T-helper 2 cell treated with Interferon-gamma antibody and Interleukin-4, amounts not matched to agents 5 μg/mL and 100 μg/mL, for 36 hours (primary cell): ENCODE results near the gene FAS.
"Not testable (repeated sequence)": the region's sequence is repeated elsewhere in the genome, so short reads cannot be mapped to it uniquely, and the experiment has no call there.

Experiments
- DNase-seq: peaks from one replicate; pipeline ENCODE4 v3.0.0; 2021; ENCODE audit warnings: low spot score
- H3K27ac Mint-ChIP-seq: one replicate; pipeline ENCODE4 v1.8.0; 2021; ENCODE audit warnings: mild to moderate bottlenecking, mixed read lengths
- H3K27me3 Mint-ChIP-seq: one replicate; pipeline ENCODE4 v1.8.0; 2021; ENCODE audit warnings: low read depth, mixed read lengths
- H3K36me3 Mint-ChIP-seq: one replicate; pipeline ENCODE4 v1.8.0; 2021; ENCODE audit warnings: low read depth, mixed read lengths
- H3K4me1 Mint-ChIP-seq: one replicate; pipeline ENCODE4 v1.8.0; 2021; ENCODE audit warnings: low read depth, mixed read lengths
- H3K4me3 Mint-ChIP-seq: one replicate; pipeline ENCODE4 v1.8.0; 2022; ENCODE audit warnings: mild to moderate bottlenecking, moderate library complexity, mixed read lengths
- H3K9me3 Mint-ChIP-seq: one replicate; pipeline ENCODE4 v1.8.0; 2021; ENCODE audit warnings: mixed read lengths

Gene FAS

DNA sequence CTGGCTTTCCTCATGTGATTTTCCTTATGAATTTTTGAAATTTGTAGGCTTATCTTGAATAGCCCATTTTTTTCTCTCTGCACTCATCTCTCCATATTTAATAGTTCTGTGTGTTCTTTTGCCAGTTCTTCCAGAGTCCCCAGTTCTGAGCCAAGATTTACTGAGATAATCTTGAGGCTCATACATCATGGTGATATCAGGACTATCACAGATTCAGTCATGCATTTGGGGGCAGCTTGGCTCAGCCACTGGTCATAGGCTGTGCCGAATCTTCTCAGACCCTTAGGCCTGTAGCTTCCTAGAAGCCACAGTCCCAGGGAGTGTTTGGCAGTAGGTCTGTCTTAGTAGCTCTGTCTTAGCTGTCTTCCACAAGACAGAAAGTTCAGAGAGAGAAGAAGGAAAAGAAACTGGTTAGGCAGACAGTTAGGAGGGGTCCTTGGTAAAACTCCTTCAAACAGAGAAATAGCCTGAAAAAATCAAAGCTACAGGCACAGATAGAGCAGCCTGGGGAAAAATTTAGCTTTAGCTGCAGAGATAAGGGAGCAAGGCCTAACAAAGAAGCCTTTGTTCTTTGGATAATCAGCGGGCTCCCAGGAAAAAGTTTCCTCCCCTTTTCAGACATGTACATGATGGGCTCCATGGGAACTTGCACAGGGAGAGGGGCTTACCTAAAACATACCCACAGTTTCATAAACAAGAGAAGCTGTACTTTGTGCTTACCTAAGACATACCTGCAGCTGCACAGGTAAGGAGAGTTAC is 29.1 kb downstream of the FAS start:
- H3K4me1 Mint-ChIP-seq: no peaks in the 10 kb centered on the region
- no peak overlapping the region for H3K4me3 Mint-ChIP-seq
- H3K27me3 Mint-ChIP-seq: no peaks in the 10 kb centered on the region
- peaks cover 10% of the 10 kb centered on the region for H3K9me3 Mint-ChIP-seq
- no peak overlapping the region for H3K27ac Mint-ChIP-seq
- H3K36me3 Mint-ChIP-seq: peaks cover 72% of the 10 kb centered on the region
- DNase-seq: no peak

DNA sequence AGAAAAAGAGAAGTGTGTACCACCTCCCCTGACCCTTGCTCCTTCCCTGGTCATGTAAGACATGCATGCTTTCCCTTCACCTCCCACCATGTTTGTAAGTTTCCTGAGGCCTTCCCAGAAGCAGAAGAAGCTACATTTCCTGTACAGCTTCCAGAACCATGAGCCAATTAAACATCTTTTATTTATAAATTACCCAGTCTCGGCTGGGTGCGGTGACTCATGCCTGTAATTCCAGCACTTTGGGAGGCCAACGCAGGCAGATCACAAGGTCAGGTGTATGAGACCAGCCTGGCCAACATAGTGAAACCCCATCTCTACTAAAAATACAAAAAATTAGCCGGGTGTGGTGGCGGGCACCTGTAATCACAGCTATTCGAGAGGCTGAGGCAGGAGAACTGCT is 30.9 kb downstream of the FAS start:
- DNase-seq, H3K4me1 Mint-ChIP-seq, H3K4me3 Mint-ChIP-seq, H3K27ac Mint-ChIP-seq, H3K27me3 Mint-ChIP-seq: not testable (repeated sequence)
- Mint-ChIP-seq H3K9me3 (peaks cover 10% of the 10 kb centered on the region), H3K36me3 (peaks cover 61% of the 10 kb centered on the region)

DNA sequence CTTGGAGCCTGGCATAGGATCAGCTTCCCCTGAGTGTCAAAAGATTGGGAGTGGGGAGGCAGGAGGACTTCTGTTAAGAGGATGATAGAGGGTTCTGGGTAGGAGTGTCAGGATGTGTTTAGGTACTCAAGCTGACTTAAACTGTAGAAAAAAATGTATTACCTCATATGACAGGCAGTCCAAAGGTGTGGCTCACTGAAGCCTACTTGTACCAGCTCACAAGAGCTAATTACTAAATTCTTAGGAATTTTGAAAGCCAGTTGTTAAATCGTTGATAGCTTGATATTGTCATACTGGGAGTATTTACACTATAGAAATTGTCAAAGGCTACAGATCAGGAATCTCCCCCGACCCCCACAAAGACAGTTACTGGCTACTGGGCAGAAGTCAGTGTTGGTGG is 32.1 kb downstream of the FAS start:
- H3K4me3 Mint-ChIP-seq: no peak overlapping the region
- H3K27me3 Mint-ChIP-seq: no peaks in the 10 kb centered on the region
- H3K27ac Mint-ChIP-seq: no peak overlapping the region
- H3K36me3 Mint-ChIP-seq: peaks cover 50% of the 10 kb centered on the region
- H3K4me1 Mint-ChIP-seq: no peaks in the 10 kb centered on the region
- no peak for DNase-seq
- H3K9me3 Mint-ChIP-seq: peaks cover 7% of the 10 kb centered on the region

DNA sequence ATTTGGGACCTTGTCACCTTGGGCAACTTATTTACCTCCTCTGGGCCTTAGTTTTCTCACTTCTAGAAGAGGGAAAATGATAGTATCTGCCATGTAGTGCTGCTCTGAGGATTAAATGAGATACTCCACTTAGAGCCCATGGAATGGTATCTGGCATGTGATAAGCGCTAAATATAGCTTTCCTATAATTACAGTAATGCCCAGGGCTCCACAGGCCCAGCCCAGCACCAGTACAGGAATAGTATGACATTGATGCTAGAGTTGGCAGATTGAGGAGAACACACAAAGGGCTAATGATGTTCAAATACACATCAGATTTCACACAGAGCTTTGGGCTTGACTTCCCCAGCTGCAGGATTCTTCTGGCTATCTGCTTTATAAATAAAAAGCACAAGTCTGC is 34.9 kb downstream of the FAS start:
- Mint-ChIP-seq H3K4me1 (peaks cover 8% of the 10 kb centered on the region), H3K4me3 (no peak overlapping the region), H3K36me3 (peaks cover 27% of the 10 kb centered on the region), H3K27ac (no peak overlapping the region), H3K9me3 (no peaks in the 10 kb centered on the region), H3K27me3 (no peaks in the 10 kb centered on the region)
- no peak for DNase-seq

DNA sequence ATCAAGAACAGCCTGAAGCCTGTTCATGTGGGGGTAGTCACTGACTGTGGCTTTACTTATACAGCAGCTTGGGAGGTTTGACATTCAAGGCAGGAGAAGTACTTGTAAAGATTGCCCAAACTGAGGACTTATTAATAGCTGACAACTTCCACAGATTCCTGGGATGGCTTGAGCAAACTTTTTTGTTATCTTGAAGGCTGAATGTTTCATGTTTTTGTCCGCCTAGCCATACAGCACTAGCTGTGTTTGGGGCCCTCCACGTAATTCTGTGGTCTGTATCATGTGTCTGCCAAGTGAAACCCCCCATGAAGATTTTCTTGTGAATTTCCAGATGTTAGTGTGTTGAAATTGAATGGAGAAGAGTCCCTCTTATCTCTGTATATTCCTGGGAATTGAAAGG is 38.6 kb downstream of the FAS start:
- Mint-ChIP-seq H3K36me3 (peaks cover 6% of the 10 kb centered on the region), H3K27ac (no peak overlapping the region), H3K4me1 (peaks cover 24% of the 10 kb centered on the region), H3K4me3 (no peak overlapping the region), H3K27me3 (no peaks in the 10 kb centered on the region), H3K9me3 (no peaks in the 10 kb centered on the region)
- DNase-seq: no peak

DNA sequence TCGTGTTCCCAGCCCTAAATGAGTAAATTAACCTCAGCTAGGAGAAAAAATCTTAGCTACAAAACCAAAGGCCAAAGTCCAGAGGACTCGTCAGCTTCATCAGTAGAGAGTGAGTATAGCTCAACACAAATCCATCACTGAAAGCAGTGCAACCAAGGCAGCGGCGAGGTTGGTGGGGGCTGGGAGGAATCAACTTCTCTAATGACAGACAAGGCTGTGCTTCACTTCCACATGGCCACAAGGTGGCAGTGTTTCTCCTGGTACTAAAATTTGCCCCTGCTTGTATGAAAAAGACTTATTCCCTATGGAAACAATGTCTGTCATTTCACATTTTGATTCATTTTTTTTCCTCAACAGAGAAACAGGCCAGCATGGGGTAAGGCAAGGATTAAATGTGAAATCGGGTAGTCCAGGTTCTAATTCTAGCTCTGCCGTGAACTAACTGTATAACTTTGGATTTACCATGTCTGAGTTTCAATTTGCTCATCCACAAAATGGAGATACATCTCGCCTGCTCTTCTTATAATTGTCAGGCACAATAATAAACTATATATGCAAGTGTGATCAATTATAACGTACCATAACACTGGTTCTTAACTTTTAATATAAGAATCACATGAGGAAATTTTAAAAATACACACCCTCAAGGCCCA is 39.3 kb downstream of the FAS start:
- no peak overlapping the region for H3K4me3 Mint-ChIP-seq
- DNase-seq: peak; percentile 57
- H3K36me3 Mint-ChIP-seq: peaks cover 2% of the 10 kb centered on the region
- H3K9me3 Mint-ChIP-seq: no peaks in the 10 kb centered on the region
- H3K27ac Mint-ChIP-seq: no peak overlapping the region
- no peaks in the 10 kb centered on the region for H3K27me3 Mint-ChIP-seq
- H3K4me1 Mint-ChIP-seq: peaks cover 24% of the 10 kb centered on the region

DNA sequence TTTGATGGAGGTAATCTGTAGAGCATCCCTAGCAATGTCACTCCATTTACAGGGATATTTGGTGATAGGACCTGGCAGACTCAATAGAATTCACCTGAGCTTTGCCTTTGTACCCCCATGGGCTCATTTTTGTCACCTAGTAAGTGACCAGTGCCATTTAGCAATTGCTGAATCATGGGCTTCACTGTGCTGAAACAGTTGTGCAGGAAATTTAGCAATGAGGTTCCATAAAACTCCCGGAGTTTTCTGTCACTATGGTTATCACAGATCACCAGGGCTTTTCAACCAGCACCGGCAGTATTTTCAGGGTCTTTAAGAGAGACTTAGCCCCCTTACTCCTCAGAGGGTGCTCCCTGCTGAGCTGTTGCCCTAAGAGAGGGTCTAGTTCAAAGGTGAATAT is 40.2 kb downstream of the FAS start:
- Mint-ChIP-seq H3K27me3 (no peaks in the 10 kb centered on the region), H3K27ac (no peak overlapping the region), H3K36me3 (no peaks in the 10 kb centered on the region), H3K4me3 (no peak overlapping the region), H3K4me1 (peaks cover 24% of the 10 kb centered on the region), H3K9me3 (no peaks in the 10 kb centered on the region)
- no peak for DNase-seq

DNA sequence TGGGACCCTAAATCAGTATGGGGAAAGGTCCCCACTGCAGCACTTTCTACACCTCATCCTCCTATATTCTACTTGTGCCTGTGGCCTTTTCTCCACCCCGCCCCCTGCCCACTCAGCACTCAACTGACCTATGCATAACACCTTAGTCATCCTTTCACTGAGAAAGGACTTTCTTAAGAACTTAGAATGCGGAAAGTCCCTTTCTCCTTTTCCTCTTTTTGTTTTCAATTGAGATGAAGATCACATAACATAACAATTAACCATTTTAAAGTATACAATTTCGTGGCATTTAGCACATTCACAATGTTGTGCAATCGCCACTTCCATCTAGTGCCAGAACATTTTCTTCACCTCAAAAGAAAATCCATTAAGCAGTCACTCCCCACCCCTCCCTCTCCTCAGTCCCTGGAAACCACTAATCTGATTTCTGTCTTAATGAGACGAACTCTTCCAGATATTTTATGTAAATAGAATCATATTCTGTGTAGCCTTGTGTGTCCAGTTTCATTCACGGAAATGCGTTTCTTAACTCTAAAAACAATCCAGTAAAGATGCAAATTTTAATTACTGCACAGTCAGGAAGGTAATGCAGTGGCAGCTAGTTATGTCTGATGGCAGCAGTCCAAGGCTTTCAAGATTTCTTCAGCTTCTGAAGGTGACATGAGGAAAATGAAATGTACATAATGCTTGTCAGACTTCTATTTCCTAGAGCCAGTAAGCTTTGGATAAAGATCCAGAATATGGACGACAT is 41.7 kb downstream of the FAS start:
- Mint-ChIP-seq H3K27me3 (no peaks in the 10 kb centered on the region), H3K9me3 (no peaks in the 10 kb centered on the region), H3K4me3 (peak overlapping the region; percentile 5), H3K4me1 (peaks cover 24% of the 10 kb centered on the region), H3K36me3 (no peaks in the 10 kb centered on the region), H3K27ac (no peak overlapping the region)
- DNase-seq: peak; percentile 78

DNA sequence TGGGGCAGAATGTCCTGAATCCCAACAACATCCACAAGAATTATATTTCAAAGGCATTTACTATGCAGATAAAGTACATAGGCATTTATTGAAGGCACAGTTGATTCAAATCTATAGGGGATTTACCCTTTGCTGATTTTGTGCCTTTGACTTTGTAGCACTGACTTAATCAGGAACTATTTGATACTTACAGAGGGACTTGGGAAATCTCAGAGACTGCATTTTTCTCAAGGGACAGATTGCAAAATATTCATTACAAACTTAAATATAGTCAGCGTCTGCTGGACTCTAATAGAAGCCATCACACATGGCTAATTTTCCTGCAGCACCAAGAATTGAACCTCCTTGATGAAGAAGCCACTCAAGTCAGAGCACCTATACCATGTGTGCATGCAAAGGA is 44.9 kb downstream of the FAS start:
- Mint-ChIP-seq H3K9me3 (no peaks in the 10 kb centered on the region), H3K4me1 (peaks cover 16% of the 10 kb centered on the region)

DNA sequence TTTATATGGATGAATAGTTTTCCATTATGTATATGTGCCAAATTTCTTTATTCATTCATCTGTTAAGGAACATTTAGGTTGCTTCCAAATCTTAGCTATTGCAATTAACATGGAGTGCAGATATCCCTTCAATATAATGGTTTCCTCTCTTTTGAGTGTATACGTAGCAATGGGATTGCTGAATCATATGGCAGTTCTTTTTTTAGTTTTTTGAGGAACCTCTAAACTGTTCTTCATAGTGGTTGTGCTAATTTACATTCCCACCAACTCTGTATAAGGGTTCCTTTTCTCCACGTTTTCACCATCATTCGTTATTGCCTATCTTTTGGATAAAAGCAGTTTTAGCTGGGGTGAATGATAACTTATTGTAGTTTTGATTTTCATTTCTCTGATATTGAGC is 46.5 kb downstream of the FAS start:
- no peak for DNase-seq
- Mint-ChIP-seq H3K4me3 (no peak overlapping the region), H3K9me3 (no peaks in the 10 kb centered on the region), H3K36me3 (peaks cover 2% of the 10 kb centered on the region), H3K27ac (no peak overlapping the region), H3K4me1 (peaks cover 7% of the 10 kb centered on the region), H3K27me3 (no peaks in the 10 kb centered on the region)

More for the DNA sequence above, 44.9 kb downstream of the FAS start:
- no peaks in the 10 kb centered on the region for H3K27me3 Mint-ChIP-seq
- H3K36me3 Mint-ChIP-seq: peaks cover 2% of the 10 kb centered on the region
- DNase-seq: no peak
- no peak overlapping the region for H3K27ac Mint-ChIP-seq
- no peak overlapping the region for H3K4me3 Mint-ChIP-seq

DNA sequence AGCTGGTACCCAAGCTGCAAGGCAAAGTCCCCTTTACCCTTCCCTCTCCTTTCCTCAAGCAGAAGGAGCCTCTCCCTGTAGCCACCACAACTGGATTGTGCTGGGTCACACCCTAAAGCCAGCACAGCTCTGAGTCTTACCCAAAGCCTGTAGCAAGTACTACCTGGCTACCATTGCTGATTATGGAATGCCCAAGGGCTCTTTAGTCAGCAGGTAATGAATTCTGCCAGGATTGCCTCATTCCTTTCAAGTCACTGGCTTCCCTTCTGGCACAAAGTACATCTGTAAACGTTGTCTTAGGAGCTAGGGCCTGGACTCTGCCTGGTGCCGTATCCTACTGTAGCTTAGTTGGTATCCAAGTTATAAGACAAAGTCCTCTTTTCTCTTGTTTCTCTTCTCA is 52.0 kb downstream of the FAS start:
- Mint-ChIP-seq H3K27me3 (peaks cover 4% of the 10 kb centered on the region), H3K4me1 (peaks cover 3% of the 10 kb centered on the region), H3K4me3 (no peak overlapping the region), H3K9me3 (no peaks in the 10 kb centered on the region), H3K36me3 (peaks cover 2% of the 10 kb centered on the region), H3K27ac (no peak overlapping the region)
- no peak for DNase-seq

DNA sequence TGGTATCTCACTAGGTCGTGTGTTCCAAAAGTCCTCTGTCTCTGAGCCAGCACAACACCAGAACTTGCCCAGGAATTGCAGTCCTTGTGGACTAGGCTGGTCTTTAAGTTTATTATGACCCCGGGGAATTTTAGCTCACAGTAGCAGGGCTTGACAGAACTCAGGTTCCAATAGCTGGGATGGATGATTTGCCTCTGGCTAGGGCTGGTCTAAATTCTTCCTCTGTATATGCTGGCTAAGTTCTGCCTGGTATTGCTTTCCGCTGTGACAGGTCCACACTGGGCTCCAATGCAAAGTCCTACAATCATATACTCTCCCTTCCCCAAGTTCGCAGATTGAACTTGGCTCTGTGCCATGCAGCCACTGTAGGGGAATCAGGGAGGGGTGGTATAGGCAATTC is 52.5 kb downstream of the FAS start:
- Mint-ChIP-seq H3K4me3 (no peak overlapping the region), H3K27ac (no peak overlapping the region), H3K27me3 (peaks cover 4% of the 10 kb centered on the region), H3K9me3 (no peaks in the 10 kb centered on the region), H3K4me1 (peaks cover 3% of the 10 kb centered on the region), H3K36me3 (peaks cover 2% of the 10 kb centered on the region)
- DNase-seq: no peak

DNA sequence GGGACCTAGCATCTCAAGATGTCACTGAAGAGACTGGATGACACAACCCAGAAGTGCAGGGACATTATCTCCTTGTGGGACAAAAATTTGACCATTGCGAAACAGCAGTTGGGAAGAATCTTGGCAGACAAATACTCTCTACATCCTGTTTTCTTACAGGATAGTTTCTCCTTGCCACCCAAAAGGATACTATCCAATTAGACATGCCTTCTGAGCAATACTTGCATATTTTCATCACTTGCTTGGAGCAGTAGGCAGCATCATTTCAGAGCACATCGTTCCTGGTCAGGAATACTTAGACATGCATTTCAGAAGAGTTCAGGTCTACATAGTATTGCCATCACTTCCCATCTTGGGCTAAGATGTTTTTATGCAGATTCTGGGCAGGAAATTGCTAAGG is 56.8 kb downstream of the FAS start:
- Mint-ChIP-seq H3K9me3 (no peaks in the 10 kb centered on the region), H3K27ac (no peak overlapping the region), H3K4me1 (peaks cover 3% of the 10 kb centered on the region), H3K36me3 (no peaks in the 10 kb centered on the region), H3K4me3 (no peak overlapping the region), H3K27me3 (peaks cover 7% of the 10 kb centered on the region)
- DNase-seq: no peak

DNA sequence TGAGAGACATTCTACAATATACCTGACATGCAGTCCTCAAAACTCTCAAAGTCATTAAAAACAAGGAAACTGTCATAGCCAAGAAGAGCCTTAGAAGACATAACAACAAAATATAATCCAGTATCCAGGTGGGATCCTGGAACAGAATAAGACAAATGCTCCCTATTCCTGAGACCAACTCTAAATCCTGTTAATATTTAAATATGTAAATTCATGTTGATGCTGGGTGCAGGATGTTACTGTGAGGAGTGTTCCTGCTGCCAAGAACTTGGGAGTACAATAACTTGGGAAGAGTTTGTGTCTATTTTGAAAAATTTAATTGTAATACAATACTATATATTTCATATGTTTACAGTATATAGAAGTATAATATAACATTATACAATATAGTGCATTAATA is 61.0 kb downstream of the FAS start:
- H3K27me3 Mint-ChIP-seq: peaks cover 4% of the 10 kb centered on the region
- H3K4me1 Mint-ChIP-seq: no peaks in the 10 kb centered on the region
- H3K9me3 Mint-ChIP-seq: no peaks in the 10 kb centered on the region
- no peak for DNase-seq
- H3K36me3 Mint-ChIP-seq: no peaks in the 10 kb centered on the region
- H3K27ac Mint-ChIP-seq: no peak overlapping the region
- no peak overlapping the region for H3K4me3 Mint-ChIP-seq
